IMR-90 (cell line): ENCODE measurements around the gene BRWD1. TPM values are rescaled to one million over a fixed set of nuclear protein-coding genes. Genes with fewer than 3 reads are reported as not detected.

Source experiments
- ATAC-seq: fragments of 200-7000 bp; cut with Tn5 transposase; 2 replicates; pipeline ENCODE4 v1.9.1; 2020; ENCODE audit warnings: low read depth, mild to moderate bottlenecking, moderate library complexity
- BruUV-seq: library from RNA; stranded (reverse); fragments of 400-500 nt; replicated peaks from 2 replicates; lab custom pipeline; 2021; lab: Mats Ljungman, UMichigan
- CTCF ChIA-PET: fragments of 300-600 bp; formaldehyde crosslinking; extraction: SDS; loops from one replicate; lab custom pipeline; 2021; ENCODE audit warnings: antibody characterized with exemption; lab: Yijun Ruan, JAX
- POLR2A ChIA-PET: fragments of 300-600 bp; sonication (Branson Sonifier 250); formaldehyde crosslinking; loops from one replicate; lab custom pipeline; 2022; ENCODE audit warnings: antibody characterized with exemption; ENCODE audit not compliant: unreplicated experiment; lab: Charles Lee
- DNase-seq: peaks from one replicate; pipeline ENCODE4 v3.0.0; 2013
- H2AFZ ChIP-seq: replicated peaks from 2 replicates; pipeline ENCODE3; 2013; ENCODE audit warnings: low read length, mild to moderate bottlenecking; ENCODE audit not compliant: poor library complexity
- H2AK5ac ChIP-seq: 2 replicates; pipeline ENCODE4 v1.6.1; 2013; ENCODE audit warnings: low read depth, low read length, inconsistent platforms
- H2AK9ac ChIP-seq: replicated peaks from 2 replicates; pipeline ENCODE3; 2013; ENCODE audit warnings: mild to moderate bottlenecking, low read depth, low read length, moderate library complexity; ENCODE audit not compliant: poor library complexity
- H2BK120ac ChIP-seq: 2 replicates; pipeline ENCODE4 v1.6.1; 2013; ENCODE audit warnings: low read depth, low read length, inconsistent platforms
- H2BK15ac ChIP-seq: 3 replicates; pipeline ENCODE4 v1.6.1; 2013; ENCODE audit warnings: low read depth, low read length, inconsistent platforms
- H2BK20ac ChIP-seq: 2 replicates; pipeline ENCODE4 v1.6.1; 2013; ENCODE audit warnings: low read depth, mild to moderate bottlenecking, inconsistent platforms, low read length, moderate library complexity
- H2BK5ac ChIP-seq: 2 replicates; pipeline ENCODE4 v1.6.1; 2013; ENCODE audit warnings: mild to moderate bottlenecking, low read depth, low read length, inconsistent platforms; ENCODE audit not compliant: poor library complexity, severe bottlenecking
- H3K14ac ChIP-seq: replicated peaks from 2 replicates; pipeline ENCODE4 v1.6.1; 2013; ENCODE audit warnings: low read depth, low read length, inconsistent platforms
- H3K18ac ChIP-seq: 2 replicates; pipeline ENCODE4 v1.6.1; 2013; ENCODE audit warnings: low read depth, low read length, control low read depth
- H3K23ac ChIP-seq: 2 replicates; pipeline ENCODE4 v1.6.1; 2013; ENCODE audit warnings: low read depth, low read length, inconsistent platforms
- H3K27ac ChIP-seq: 2 replicates; pipeline ENCODE4 v1.5.1; 2013; ENCODE audit warnings: mild to moderate bottlenecking, control low read depth, low read length; ENCODE audit not compliant: insufficient read depth
- H3K27me3 ChIP-seq: 2 replicates; pipeline ENCODE4 v1.6.1; 2013; ENCODE audit warnings: low read length; ENCODE audit not compliant: control insufficient read depth, insufficient read depth
- H3K36me3 ChIP-seq: 2 replicates; pipeline ENCODE4 v1.6.1; 2013; ENCODE audit warnings: low read length, mixed read lengths; ENCODE audit not compliant: control insufficient read depth, insufficient read depth
- H3K4ac ChIP-seq: 2 replicates; pipeline ENCODE4 v1.6.1; 2013; ENCODE audit warnings: low read depth, low read length, inconsistent platforms
- H3K4me1 ChIP-seq: 2 replicates; pipeline ENCODE4 v1.6.1; 2013; ENCODE audit warnings: low read length, mixed read lengths; ENCODE audit not compliant: control insufficient read depth, insufficient read depth
- H3K4me2 ChIP-seq: 2 replicates; pipeline ENCODE4 v1.6.1; 2013; ENCODE audit warnings: low read depth, mild to moderate bottlenecking, control low read depth, low read length, moderate library complexity
- H3K4me3 ChIP-seq: 2 replicates; pipeline ENCODE4 v1.5.1; 2013; ENCODE audit warnings: low read depth, mild to moderate bottlenecking, control low read depth, low read length, moderate library complexity; ENCODE audit not compliant: insufficient read depth
- H3K56ac ChIP-seq: 2 replicates; pipeline ENCODE4 v1.6.1; 2013; ENCODE audit warnings: low read length, inconsistent platforms; ENCODE audit not compliant: insufficient read depth; ENCODE audit errors: extremely low read depth
- H3K79me1 ChIP-seq, 2 experiments: 2 replicates each; pipeline ENCODE4 v1.6.1; 2013; ENCODE audit warnings: low read length in 2 of 2, inconsistent platforms in 1 of 2, low read depth in 1 of 2
- H3K9ac ChIP-seq: 2 replicates; pipeline ENCODE4 v1.6.1; 2013; ENCODE audit warnings: low read depth, low read length, control low read depth
- H3K9me1 ChIP-seq: 2 replicates; pipeline ENCODE4 v1.6.1; 2013; ENCODE audit warnings: low read length, inconsistent platforms; ENCODE audit not compliant: insufficient read depth
- H3K9me3 ChIP-seq: 2 replicates; pipeline ENCODE4 v1.6.1; 2013; ENCODE audit warnings: low read length; ENCODE audit not compliant: control insufficient read depth, insufficient read depth
- H4K20me1 ChIP-seq: 2 replicates; pipeline ENCODE4 v1.6.1; 2013; ENCODE audit warnings: low read length, inconsistent platforms; ENCODE audit not compliant: insufficient read depth
- H4K5ac ChIP-seq: 2 replicates; pipeline ENCODE4 v1.6.1; 2013; ENCODE audit warnings: mild to moderate bottlenecking, low read depth, low read length, control low read depth
- H4K8ac ChIP-seq, 2 experiments: 2 replicates each; pipeline ENCODE4 v1.6.1; 2013; ENCODE audit warnings: low read depth in 2 of 2, low read length in 2 of 2, control low read depth in 1 of 2, inconsistent platforms in 1 of 2
- H4K91ac ChIP-seq: 2 replicates; pipeline ENCODE4 v1.6.1; 2013; ENCODE audit warnings: low read depth, low read length, inconsistent platforms; ENCODE audit not compliant: insufficient read depth
- BHLHE40 ChIP-seq: fragments of 150-350 bp; IDR thresholded peaks from 2 replicates; pipeline ENCODE4 v1.6.1; 2016; ENCODE audit warnings: mild to moderate bottlenecking, low read depth, low read length
- CEBPB ChIP-seq: IDR thresholded peaks from 2 replicates; pipeline ENCODE4 v1.6.1; 2012; ENCODE audit warnings: low read depth, low read length, improper control_type of control experiment
- CHD1 ChIP-seq: IDR thresholded peaks from 2 replicates; pipeline ENCODE4 v1.6.1; 2012; ENCODE audit warnings: low read depth, low read length, improper control_type of control experiment
- CTCF ChIP-seq: conservative IDR thresholded peaks from 2 replicates; pipeline ENCODE4 v1.5.1; 2012; ENCODE audit warnings: mild to moderate bottlenecking, low read depth, low read length, improper control_type of control experiment
- ELK1 ChIP-seq: fragments of 150-350 bp; IDR thresholded peaks from 2 replicates; pipeline ENCODE4 v1.6.1; 2016; ENCODE audit warnings: low read depth, mild to moderate bottlenecking, low read length, moderate library complexity, borderline replicate concordance
- FOS ChIP-seq: fragments of 150-350 bp; IDR thresholded peaks from 2 replicates; pipeline ENCODE4 v1.6.1; 2016; ENCODE audit warnings: low read depth, low read length
- MAZ ChIP-seq: IDR thresholded peaks from 2 replicates; pipeline ENCODE4 v1.6.1; 2012; ENCODE audit warnings: low read depth, mild to moderate bottlenecking, low read length, improper control_type of control experiment, moderate library complexity, borderline replicate concordance
- MXI1 ChIP-seq: IDR thresholded peaks from 2 replicates; pipeline ENCODE4 v1.6.1; 2012; ENCODE audit warnings: low read depth, mild to moderate bottlenecking, low read length, moderate library complexity, borderline replicate concordance
- RAD21 ChIP-seq: IDR thresholded peaks from 2 replicates; pipeline ENCODE4 v1.6.1; 2012; ENCODE audit warnings: low read length, improper control_type of control experiment
- RCOR1 ChIP-seq: IDR thresholded peaks from 2 replicates; pipeline ENCODE4 v1.6.1; 2012; ENCODE audit warnings: mild to moderate bottlenecking, low read length, improper control_type of control experiment; ENCODE audit not compliant: insufficient replicate concordance
- RFX5 ChIP-seq: IDR thresholded peaks from 2 replicates; pipeline ENCODE4 v1.8.0; 2012; ENCODE audit warnings: low read depth, mild to moderate bottlenecking, low read length, moderate library complexity
- SMC3 ChIP-seq: fragments of 150-350 bp; IDR thresholded peaks from 2 replicates; pipeline ENCODE4 v1.6.1; 2016; ENCODE audit warnings: low read depth, mild to moderate bottlenecking, antibody characterized with exemption, low read length, moderate library complexity
- WGBS, 2 experiments: methylation state at CpG; one replicate each; pipeline versions ENCODE4 v1.1.5 to v1.1.7; 2013; ENCODE audit warnings: missing lambda C conversion rate in 2 of 2; ENCODE audit not compliant: insufficient read length in 1 of 2; ENCODE audit errors: extremely low coverage in 2 of 2; 5-methylcytosine and 5-hydroxymethylcytosine counted together
- dilution Hi-C: fragments of 300-500 bp; cut with HindIII; formaldehyde crosslinking; loops from one replicate; pipeline ENCODE4 v1.14.3; 2018; ENCODE audit warnings: low sequenced_read_pairs; ENCODE audit not compliant: unreplicated experiment
- in situ Hi-C: fragments of 300-500 bp; cut with MboI; formaldehyde crosslinking; loops from 3 replicates; pipeline ENCODE4 v1.14.3; 2019; ENCODE audit warnings: low sequenced_read_pairs, inconsistent platforms, mixed read lengths
- intact Hi-C: fragments of 100-400 bp; cut with micrococcal nuclease; formaldehyde crosslinking; loops from 2 replicates; pipeline ENCODE4 v1.10.0; 2022
- polyA plus RNA-seq, 3 experiments: library from polyadenylated mRNA; depleted of rRNA; stranded (reverse); fragments of >200 nt; gene quantifications; 2 replicates each; pipeline ENCODE4 v1.2.3, GENCODE V29; 2012; ENCODE audit warnings: low replicate concordance in 1 of 3
- total RNA-seq: library from RNA; depleted of rRNA; stranded (reverse); fragments of >200 nt; gene quantifications from 2 replicates; pipeline ENCODE4 v1.2.3, GENCODE V29; 2012

The BRWD1 gene
- total and polyA plus RNA-seq, 2 of the 4 experiments (the other 2 are of a cell fraction), result 6.7 to 28.7 TPM

GRCh38 chr21:39348040-39348354, 34.6 kb upstream of the BRWD1 start (continued):
- no peak for TF ChIP-seq FOS
- no peak for TF ChIP-seq ELK1
- TF ChIP-seq MXI1, result no peak
- no peak for TF ChIP-seq RAD21

- H2BK5ac ChIP-seq, result peak overlapping the region; percentile 91
- H2BK15ac ChIP-seq, result peak overlapping the region; percentile 54; the same call in 1 of the 3 replicates
- peak overlapping the region; percentile 98 for H3K23ac ChIP-seq
- H2AK9ac ChIP-seq, result no peak overlapping the region
- H3K9me3 ChIP-seq, result no peaks in the 10 kb centered on the region
- in situ Hi-C loops (no loop called here), intact Hi-C loops (loop anchor here (1.0 kb wide), 1 partner anchor 33 kb away; no protein-coding TSS in a partner anchor), dilution Hi-C loops (no loop called here)
- H3K27ac ChIP-seq, result peak overlapping the region; percentile 39; the same call in 1 of the 2 replicates
- H2AK5ac ChIP-seq, result peak overlapping the region; percentile 43; the same call in 1 of the 2 replicates
- H3K27me3 ChIP-seq, result no peaks in the 10 kb centered on the region
- ChIA-PET POLR2A (interaction anchor here (0.5 to 1.1 kb wide), 2 partner anchors 46 to 64 kb away, joined by 3 read pairs; no protein-coding TSS in a partner anchor), CTCF (interaction anchor here (1.0 to 1.2 kb wide), 2 partner anchors 14 to 40 kb away, joined by 3 to 4 read pairs; no protein-coding TSS in a partner anchor)
- H4K91ac ChIP-seq, result no peak overlapping the region
- peak overlapping the region; percentile 90; the same call in 1 of the 2 replicates for H3K9ac ChIP-seq
- no peak overlapping the region; the same call in 1 of the 2 replicates for H3K18ac ChIP-seq
- ATAC-seq (no peak), DNase-seq (no peak)
- H2BK20ac ChIP-seq, result peak overlapping the region; percentile 39; the same call in 1 of the 2 replicates
- peak overlapping the region; percentile 57; the same call in 1 of the 2 replicates for H3K56ac ChIP-seq
- peaks cover 4% of the 10 kb centered on the region; the same call in 1 of the 2 replicates for H3K9me1 ChIP-seq
- peaks cover 5% of the 10 kb centered on the region for H3K4me1 ChIP-seq
- H2BK120ac ChIP-seq, result no peak overlapping the region
- no TSS peak for BruUV-seq
- peak overlapping the region; percentile 52 for H3K4ac ChIP-seq
- peak overlapping the region; percentile 94 for H3K4me3 ChIP-seq
- H3K4me2 ChIP-seq, result peak overlapping the region; percentile 100
- peaks cover 21 to 41% of the 10 kb centered on the region in 2 experiments for H3K79me1 ChIP-seq
- H3K14ac ChIP-seq, result peak overlapping the region; percentile 98
- 20% methylated on average over 2 of the region's 10 CpGs; no CpG with 5 or more reads in 1 of the 2 experiments for WGBS, 2 experiments
- H4K20me1 ChIP-seq, result peaks cover 38% of the 10 kb centered on the region; the same call in 1 of the 2 replicates
- no peak overlapping the region for H2AFZ ChIP-seq
- H3K36me3 ChIP-seq, result peaks cover 17% of the 10 kb centered on the region
- peak overlapping the region in 1 of 2 experiments; percentile 34; a peak in 2 of 4 replicates for H4K8ac ChIP-seq
- H4K5ac ChIP-seq, result no peak overlapping the region; the same call in 1 of the 2 replicates
- TF ChIP-seq CTCF (no peak), RFX5 (no peak), CHD1 (no peak), RCOR1 (no peak), MAZ (no peak), ELK1 (no peak), SMC3 (no peak), BHLHE40 (no peak), CEBPB (no peak), RAD21 (no peak)
These were observed 34.1 kb upstream of the BRWD1 start for GRCh38 chr21:39347537-39347936.
